AG10803 (cell line): ENCODE results near the gene GLYATL1.

ENCODE experiments used
- DNase-seq: peaks from one replicate; pipeline ENCODE4 v3.0.0; 2010; ENCODE audit warnings: low read depth
- H3K4me3 ChIP-seq: 2 replicates; pipeline ENCODE4 v1.5.1; 2011; ENCODE audit warnings: mild to moderate bottlenecking, low read length, control low read depth
- TF ChIP-seq, protein P1 (sequence below): conservative IDR thresholded peaks from 2 replicates; pipeline ENCODE4 v1.5.1; 2011; ENCODE audit warnings: mild to moderate bottlenecking, low read length, control low read depth, inconsistent platforms

GLYATL1 gene

DNA sequence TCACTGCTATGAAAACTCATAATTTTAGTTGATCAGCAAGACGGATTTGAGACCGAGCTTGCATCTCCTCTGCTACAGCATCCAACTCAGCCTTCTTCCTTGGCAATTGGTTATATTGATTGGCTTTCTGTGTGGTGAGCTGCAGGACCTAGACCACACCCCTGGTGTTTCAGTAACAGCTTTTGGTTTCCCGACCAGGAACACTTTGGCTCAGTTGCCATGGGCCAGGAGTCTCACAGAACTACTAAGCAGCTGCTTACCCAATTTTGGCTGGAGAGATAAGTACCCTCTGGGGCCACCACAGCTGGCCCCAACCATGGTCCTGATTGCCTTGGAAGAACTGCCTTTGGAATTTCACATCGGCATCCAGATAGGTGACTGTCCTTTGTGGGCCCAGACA, at the start of gene GLYATL1:
Gene GLYATL1, plus strand, starts transcription at position 212 of the 400 bp plus-strand sequence. CDS start 7,600 bp downstream, outside the sequence.
- DNase-seq, result no peak
- H3K4me3 ChIP-seq, result no peak within 1 kb of the TSS
- TF ChIP-seq, protein P1, sequence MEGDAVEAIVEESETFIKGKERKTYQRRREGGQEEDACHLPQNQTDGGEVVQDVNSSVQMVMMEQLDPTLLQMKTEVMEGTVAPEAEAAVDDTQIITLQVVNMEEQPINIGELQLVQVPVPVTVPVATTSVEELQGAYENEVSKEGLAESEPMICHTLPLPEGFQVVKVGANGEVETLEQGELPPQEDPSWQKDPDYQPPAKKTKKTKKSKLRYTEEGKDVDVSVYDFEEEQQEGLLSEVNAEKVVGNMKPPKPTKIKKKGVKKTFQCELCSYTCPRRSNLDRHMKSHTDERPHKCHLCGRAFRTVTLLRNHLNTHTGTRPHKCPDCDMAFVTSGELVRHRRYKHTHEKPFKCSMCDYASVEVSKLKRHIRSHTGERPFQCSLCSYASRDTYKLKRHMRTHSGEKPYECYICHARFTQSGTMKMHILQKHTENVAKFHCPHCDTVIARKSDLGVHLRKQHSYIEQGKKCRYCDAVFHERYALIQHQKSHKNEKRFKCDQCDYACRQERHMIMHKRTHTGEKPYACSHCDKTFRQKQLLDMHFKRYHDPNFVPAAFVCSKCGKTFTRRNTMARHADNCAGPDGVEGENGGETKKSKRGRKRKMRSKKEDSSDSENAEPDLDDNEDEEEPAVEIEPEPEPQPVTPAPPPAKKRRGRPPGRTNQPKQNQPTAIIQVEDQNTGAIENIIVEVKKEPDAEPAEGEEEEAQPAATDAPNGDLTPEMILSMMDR, result no peak

DNA sequence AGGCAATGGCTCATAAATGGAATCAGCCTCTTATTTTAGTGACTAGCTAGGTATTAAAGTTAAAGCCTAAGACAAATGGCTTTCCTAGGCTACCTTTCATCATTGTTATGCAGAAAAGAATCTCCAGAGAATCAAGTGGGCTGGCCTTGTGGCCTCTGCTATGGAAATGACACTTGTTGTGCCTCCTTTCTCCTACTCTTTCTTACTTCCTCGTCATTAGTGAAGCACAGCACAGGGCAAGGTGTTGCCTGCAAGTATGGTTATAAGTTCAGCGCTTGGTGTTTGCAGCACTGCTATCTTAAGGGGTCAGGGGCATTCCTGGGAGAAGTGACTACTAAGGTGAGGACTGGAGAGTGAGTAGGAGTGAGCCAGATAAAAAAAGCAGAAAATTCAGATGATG, 45.4 kb upstream of the GLYATL1 start:
- TF ChIP-seq, protein P1, result no peak

GRCh38 chr11:58898106-58898505, 41.2 kb upstream of the GLYATL1 start:
- no peak overlapping the region for H3K4me3 ChIP-seq
- DNase-seq, result peak; percentile 27
- TF ChIP-seq, protein P1, result no peak

More for the DNA sequence above, 45.4 kb upstream of the GLYATL1 start:
- no peak overlapping the region for H3K4me3 ChIP-seq
- no peak for DNase-seq

DNA sequence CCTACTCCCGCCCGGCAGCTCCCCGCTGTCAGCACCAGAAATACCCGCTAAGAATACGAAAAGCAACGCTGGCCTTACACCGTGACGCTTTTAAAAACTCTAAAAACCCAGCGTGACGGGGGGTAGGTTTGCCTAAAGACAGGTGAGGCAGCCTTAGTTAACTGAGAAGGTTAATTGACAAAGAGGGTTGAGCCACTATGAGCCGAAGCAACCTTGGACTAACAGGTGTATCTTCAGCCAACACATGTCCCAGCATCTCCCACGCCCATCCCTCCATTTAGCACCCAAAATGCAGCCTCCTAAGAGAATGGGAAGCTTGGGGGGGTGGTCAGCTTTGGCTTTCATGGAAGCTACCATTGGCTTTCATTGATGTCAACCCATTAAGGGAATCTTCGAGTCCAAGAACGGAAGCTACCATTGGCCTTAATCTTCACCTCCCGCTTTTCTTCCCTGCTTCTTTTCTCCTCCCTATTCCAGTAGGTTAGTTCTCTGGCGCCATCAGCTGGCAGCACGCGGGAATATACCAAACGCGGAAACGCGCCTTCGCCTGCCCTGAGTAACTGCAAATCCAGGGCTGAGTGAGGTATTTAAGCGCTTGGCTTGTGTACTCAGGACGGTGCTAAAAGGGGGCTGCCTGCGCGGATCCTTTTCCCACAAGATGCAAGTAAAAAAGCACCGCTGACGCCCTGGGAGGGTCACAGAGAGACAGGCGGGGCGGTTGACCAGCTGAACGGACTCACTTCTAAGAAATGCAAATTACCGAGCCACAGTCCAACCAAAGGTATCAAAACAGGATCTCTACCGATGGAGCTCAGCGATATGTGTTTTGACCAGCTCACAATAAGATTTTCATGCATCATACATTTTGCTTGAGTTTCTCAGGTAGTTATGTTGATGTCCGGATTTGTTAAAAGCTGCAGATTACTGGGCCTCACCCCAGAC, 38.5 kb upstream of the GLYATL1 start:
- TF ChIP-seq, protein P1, result peak; percentile 62
- H3K4me3 ChIP-seq, result no peak overlapping the region
- DNase-seq, result peak; percentile 63

- TF ChIP-seq, protein P1, result no peak
- H3K4me3 ChIP-seq, result no peak overlapping the region
Measured at GRCh38 chr11:58902881-58903280, 36.4 kb upstream of the GLYATL1 start.

DNA sequence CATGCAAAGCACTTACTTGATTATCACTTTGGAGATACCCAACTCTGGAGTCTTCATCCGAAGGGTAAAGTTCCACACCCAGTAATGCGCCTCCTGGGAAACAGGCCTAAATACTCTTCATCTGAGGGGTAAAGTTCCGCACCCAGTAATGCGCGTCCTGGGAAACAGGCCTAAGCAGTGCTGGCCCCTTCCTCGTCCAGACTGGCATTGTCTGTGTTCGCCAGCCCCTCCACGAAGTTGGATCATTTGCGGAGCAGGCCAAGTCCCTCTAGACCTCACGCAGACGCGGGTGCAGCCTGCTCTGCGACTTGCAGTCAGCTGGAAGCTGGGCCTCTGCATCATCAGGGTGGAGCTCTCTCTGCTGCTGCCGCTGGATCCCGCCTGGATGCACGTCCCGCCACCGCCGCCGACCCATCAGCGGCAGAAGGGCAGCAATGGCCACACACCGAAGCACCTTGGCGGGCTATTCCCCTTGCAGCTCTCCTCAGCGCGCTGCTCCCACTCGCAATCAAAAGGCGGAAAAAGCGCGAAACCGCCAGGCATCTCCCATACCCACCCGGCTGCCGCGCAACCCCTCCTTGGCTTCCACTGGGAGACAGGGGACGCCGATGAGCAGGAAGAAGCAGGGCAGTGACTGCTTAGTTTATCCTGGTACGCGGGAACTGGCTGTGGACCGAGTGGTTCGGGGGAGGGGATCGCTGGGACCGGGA, 34.1 kb upstream of the GLYATL1 start:
- TF ChIP-seq, protein P1, result peak; percentile 20; the same call in 1 of the 2 replicates
- DNase-seq, result peak; percentile 59
- peak overlapping the region; percentile 71 for H3K4me3 ChIP-seq

More at GRCh38 chr11:58902881-58903280, 36.4 kb upstream of the GLYATL1 start:
- no peak for DNase-seq
